Esophagus muscularis mucosa (tissue), 4 donors: Measurements from ENCODE around the gene MEI4. TPM values are rescaled to one million over a fixed set of nuclear protein-coding genes. Genes with fewer than 3 reads are reported as not detected.
"Not testable (repeated sequence)": the region's sequence is repeated elsewhere in the genome, so short reads cannot be mapped to it uniquely, and the experiment has no call there.

Experiments
- DNase-seq: peaks from one replicate; pipeline ENCODE4 v3.0.0-alpha.2; 2017; ENCODE audit errors: extremely low spot score
- H3K27ac ChIP-seq, 4 donors: fragments of 200-600 bp; sonication (generic); replicated peaks in 1 of 4; 1 replicate in 3 of 4; 2 replicates in 1 of 4; pipeline ENCODE4 v1.5.1; 2016 to 2019; ENCODE audit warnings: mild to moderate bottlenecking in 1 of 4
- H3K27me3 ChIP-seq, 4 donors: fragments of 200-600 bp; sonication (generic); one replicate each; pipeline versions ENCODE4 v1.5.1 to v1.6.0; 2016 to 2019
- H3K36me3 ChIP-seq, 4 donors: fragments of 200-600 bp; sonication (generic); one replicate each; pipeline ENCODE4 v1.5.1; 2016 to 2019
- H3K4me1 ChIP-seq, 4 donors: fragments of 200-600 bp; sonication (generic); one replicate each; pipeline ENCODE4 v1.5.1; 2016 to 2019
- H3K4me3 ChIP-seq, 4 donors: fragments of 200-600 bp; sonication (generic); 1 replicate in 2 of 4; 2 replicates in 2 of 4; pipeline ENCODE4 v1.5.1; 2016 to 2019; ENCODE audit warnings: mild to moderate bottlenecking in 4 of 4, moderate library complexity in 1 of 4
- H3K9me3 ChIP-seq, 4 donors: fragments of 200-600 bp; sonication (generic); 1 replicate in 3 of 4; 2 replicates in 1 of 4; pipeline ENCODE4 v1.5.1; 2016 to 2019
- EP300 ChIP-seq: sonication (generic); formaldehyde crosslinking; IDR thresholded peaks from one replicate; pipeline ENCODE4 v1.6.1; 2017; ENCODE audit warnings: antibody characterized with exemption
- POLR2A ChIP-seq: fragments of 450-650 bp; IDR thresholded peaks from one replicate; pipeline ENCODE4 v1.6.1; 2017; ENCODE audit warnings: antibody characterized with exemption, moderate library complexity, mild to moderate bottlenecking, low read depth
- POLR2AphosphoS5 ChIP-seq, 2 donors: sonication (generic); formaldehyde crosslinking; IDR thresholded peaks; one replicate each; pipeline ENCODE4 v1.6.1; 2017; ENCODE audit warnings: antibody characterized with exemption in 2 of 2
- WGBS: methylation state at CpG from one replicate; pipeline ENCODE4 v1.1.5; 2018; 5-methylcytosine and 5-hydroxymethylcytosine counted together
- intact Hi-C: fragments of 100-400 bp; cut with DNase I; formaldehyde crosslinking; loops from one replicate; pipeline ENCODE4 v1.15.1; 2023
- total RNA-seq, 4 donors: library from RNA; depleted of rRNA; stranded (reverse); fragments of >200 nt; gene quantifications; one replicate each; pipeline versions ENCODE4 v1.1.0 to v1.2.1, GENCODE V29; 2016
- TF ChIP-seq, protein P1 (sequence below), 3 experiments: fragments of 200-600 bp in 2 of 3; fragments of 450-650 bp in 1 of 3; sonication (generic) in 2 of 3; IDR thresholded peaks; one replicate each; pipeline ENCODE4 v1.5.1; 2017 to 2019; ENCODE audit warnings: antibody characterized with exemption in 3 of 3, mild to moderate bottlenecking in 2 of 3, moderate library complexity in 1 of 3

Gene MEI4
- total RNA-seq, 4 donors from 2014 or later, result 0.06 to 0.39 (median 0.17) TPM; not detected in 1

GRCh38 chr6:77716311-77716710 lies 63.5 kb downstream of the MEI4 start:
- 90% methylated on average over 1 of the region's 1 CpG for WGBS
- Histone ChIP-seq H3K36me3 (no peaks in the 10 kb centered on the region), H3K4me1 (no peaks in the 10 kb centered on the region), H3K9me3 (no peaks in the 10 kb centered on the region), H3K27me3 (no peaks in the 10 kb centered on the region), H3K27ac (no peak overlapping the region), H3K4me3 (no peak overlapping the region)
- intact Hi-C loops, result no loop called here
- TF ChIP-seq POLR2A (no peak), EP300 (no peak), POLR2AphosphoS5 (IDR thresholded peaks at IDR 0.05) (no peak)
- TF ChIP-seq, protein P1, sequence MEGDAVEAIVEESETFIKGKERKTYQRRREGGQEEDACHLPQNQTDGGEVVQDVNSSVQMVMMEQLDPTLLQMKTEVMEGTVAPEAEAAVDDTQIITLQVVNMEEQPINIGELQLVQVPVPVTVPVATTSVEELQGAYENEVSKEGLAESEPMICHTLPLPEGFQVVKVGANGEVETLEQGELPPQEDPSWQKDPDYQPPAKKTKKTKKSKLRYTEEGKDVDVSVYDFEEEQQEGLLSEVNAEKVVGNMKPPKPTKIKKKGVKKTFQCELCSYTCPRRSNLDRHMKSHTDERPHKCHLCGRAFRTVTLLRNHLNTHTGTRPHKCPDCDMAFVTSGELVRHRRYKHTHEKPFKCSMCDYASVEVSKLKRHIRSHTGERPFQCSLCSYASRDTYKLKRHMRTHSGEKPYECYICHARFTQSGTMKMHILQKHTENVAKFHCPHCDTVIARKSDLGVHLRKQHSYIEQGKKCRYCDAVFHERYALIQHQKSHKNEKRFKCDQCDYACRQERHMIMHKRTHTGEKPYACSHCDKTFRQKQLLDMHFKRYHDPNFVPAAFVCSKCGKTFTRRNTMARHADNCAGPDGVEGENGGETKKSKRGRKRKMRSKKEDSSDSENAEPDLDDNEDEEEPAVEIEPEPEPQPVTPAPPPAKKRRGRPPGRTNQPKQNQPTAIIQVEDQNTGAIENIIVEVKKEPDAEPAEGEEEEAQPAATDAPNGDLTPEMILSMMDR (IDR thresholded peaks at IDR 0.05), result no peak
- DNase-seq, result no peak

DNA sequence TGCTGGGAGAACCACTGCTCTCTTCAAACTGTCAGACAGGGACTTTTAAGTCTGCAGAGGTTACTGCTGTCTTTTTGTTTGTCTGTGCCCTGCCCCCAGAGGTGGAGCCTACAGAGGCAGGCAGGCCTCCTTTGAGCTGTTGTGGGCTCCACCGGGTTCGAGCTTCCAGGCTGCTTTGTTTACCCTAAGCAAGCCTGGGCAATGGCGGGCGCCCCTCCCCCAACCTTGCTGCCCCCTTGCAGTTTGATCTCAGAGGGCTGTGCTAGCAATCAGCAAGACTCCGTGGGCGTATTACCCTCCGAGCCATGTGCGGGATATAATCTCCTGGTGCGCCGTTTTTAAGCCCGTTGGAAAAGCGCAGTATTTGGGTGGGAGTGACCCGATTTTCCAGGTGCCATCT lies 83.2 kb downstream of the MEI4 start:
- DNase-seq, H3K27me3 ChIP-seq, H3K4me3 ChIP-seq, H3K27ac ChIP-seq, H3K4me1 ChIP-seq, H3K9me3 ChIP-seq, H3K36me3 ChIP-seq, intact Hi-C loops: not testable (repeated sequence)
- WGBS, result 91% methylated on average over 13 of the region's 13 CpGs

- H3K4me1 ChIP-seq, result no peaks in the 10 kb centered on the region
- H3K27me3 ChIP-seq, result no peaks in the 10 kb centered on the region
- TF ChIP-seq POLR2A (no peak), POLR2AphosphoS5 (IDR thresholded peaks at IDR 0.05) (no peak)
- TF ChIP-seq, protein P1 (IDR thresholded peaks at IDR 0.05), result peak; percentile 20 to 54 (median 48)
- no peaks in the 10 kb centered on the region for H3K36me3 ChIP-seq
- H3K4me3 ChIP-seq, result no peak overlapping the region
- intact Hi-C loops, result no loop called here
- WGBS, result 23% methylated on average over 1 of the region's 1 CpG
- peaks cover 0 to 5% (median 0%) of the 10 kb centered on the region in 4 donors for H3K9me3 ChIP-seq
- DNase-seq, result no peak
- no peak overlapping the region for H3K27ac ChIP-seq
Measured at GRCh38 chr6:77740380-77740779, 87.5 kb downstream of the MEI4 start.

GRCh38 chr6:77752156-77752555 lies 99.3 kb downstream of the MEI4 start:
- H3K27ac ChIP-seq, DNase-seq, H3K4me3 ChIP-seq, H3K27me3 ChIP-seq, H3K36me3 ChIP-seq, H3K4me1 ChIP-seq, H3K9me3 ChIP-seq, intact Hi-C loops: not testable (repeated sequence)
- 83% methylated on average over 1 of the region's 1 CpG for WGBS

DNA sequence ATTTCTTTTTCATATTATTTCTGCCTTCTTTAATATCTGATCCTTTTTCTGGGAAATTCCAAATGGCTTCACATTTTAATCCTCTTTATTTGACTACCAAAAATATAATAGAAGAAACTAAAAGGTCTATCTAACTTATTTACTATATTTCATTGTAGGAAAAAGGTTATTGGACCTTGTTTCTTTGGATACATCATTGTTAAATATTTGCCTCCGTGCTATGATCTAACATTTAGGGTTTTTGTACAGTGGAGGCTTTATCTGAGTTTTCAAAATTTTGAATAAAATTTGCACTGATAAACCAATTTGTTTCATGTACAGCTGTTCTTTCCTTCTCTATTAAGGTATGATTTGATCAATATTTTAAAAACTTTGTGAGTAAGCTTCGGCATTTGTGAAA lies 109.5 kb downstream of the MEI4 start:
- DNase-seq, result no peak
- H3K36me3 ChIP-seq, result no peaks in the 10 kb centered on the region
- H3K27me3 ChIP-seq, result no peaks in the 10 kb centered on the region
- no peaks in the 10 kb centered on the region for H3K9me3 ChIP-seq
- no peak for TF ChIP-seq POLR2A
- TF ChIP-seq, protein P1 (IDR thresholded peaks at IDR 0.05), result no peak
- TF ChIP-seq POLR2AphosphoS5 (IDR thresholded peaks at IDR 0.05), result no peak
- no peak for TF ChIP-seq EP300
- intact Hi-C loops, result no loop called here
- H3K4me3 ChIP-seq, result no peak overlapping the region
- no peaks in the 10 kb centered on the region for H3K4me1 ChIP-seq
- WGBS, result 83% methylated on average over 2 of the region's 2 CpGs
- H3K27ac ChIP-seq, result no peak overlapping the region

DNA sequence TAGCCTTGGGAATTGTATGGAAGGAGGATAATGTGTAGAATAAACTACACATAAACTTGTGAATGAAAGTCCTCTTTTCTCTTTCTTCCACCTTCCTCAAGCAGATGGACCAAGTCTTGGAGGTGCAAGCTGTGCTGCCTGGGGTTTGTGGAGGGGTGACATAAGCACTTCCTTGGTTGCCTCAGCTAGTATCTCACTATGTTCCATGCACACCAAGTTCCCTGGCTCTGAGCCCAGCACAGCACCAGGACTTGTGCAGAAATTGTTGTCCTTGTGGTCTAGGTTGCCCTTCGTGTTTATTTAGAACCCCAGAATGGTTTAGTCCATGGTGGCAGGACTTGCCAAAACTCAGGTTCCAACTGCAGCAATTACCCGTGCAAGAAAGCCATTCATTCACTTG lies 110.3 kb downstream of the MEI4 start:
- WGBS, result 76% methylated on average over 2 of the region's 2 CpGs
- Histone ChIP-seq H3K9me3 (no peaks in the 10 kb centered on the region), H3K27me3 (no peaks in the 10 kb centered on the region), H3K4me1 (no peaks in the 10 kb centered on the region), H3K27ac (no peak overlapping the region), H3K4me3 (no peak overlapping the region), H3K36me3 (no peaks in the 10 kb centered on the region)
- intact Hi-C loops, result no loop called here
- TF ChIP-seq POLR2A (no peak), POLR2AphosphoS5 (IDR thresholded peaks at IDR 0.05) (no peak), EP300 (no peak)
- TF ChIP-seq, protein P1 (IDR thresholded peaks at IDR 0.05), result no peak
- DNase-seq, result no peak
